Tongue (tissue), 2 donors: ENCODE results near the gene LIN28B. TPM values are rescaled to one million over a fixed set of nuclear protein-coding genes. Genes with fewer than 3 reads are reported as not detected.
"Not testable (repeated sequence)": the region's sequence is repeated elsewhere in the genome, so short reads cannot be mapped to it uniquely, and the experiment has no call there.

ENCODE experiments used
- DNase-seq: peaks from one replicate; pipeline ENCODE4 v3.0.0-alpha.2; 2015
- total RNA-seq: library from RNA; depleted of rRNA; stranded (reverse); fragments of >200 nt; gene quantifications from one replicate; pipeline ENCODE4 v1.2.3, GENCODE V29; 2014

Gene LIN28B
- total RNA-seq, 1 donor from 2014 or later: 0.21 TPM

DNA sequence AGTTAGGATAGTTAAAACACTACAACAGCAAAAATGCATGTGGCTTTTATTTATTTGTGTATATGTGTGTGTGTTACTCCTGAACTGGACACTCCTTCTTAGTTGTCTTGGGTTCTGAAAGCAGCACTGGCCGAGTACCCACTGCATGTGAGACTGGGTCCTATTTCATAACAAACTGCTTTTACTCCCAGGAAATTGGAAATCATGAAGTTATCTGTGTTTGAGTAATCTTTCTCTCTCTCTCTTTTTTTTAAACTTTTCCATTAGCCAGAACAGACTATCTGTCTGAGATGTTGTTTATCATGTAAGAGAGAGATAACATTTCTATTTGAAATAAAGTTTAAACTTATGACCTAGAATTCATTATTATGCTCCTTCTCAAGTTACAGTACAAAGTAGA lies 110.4 kb downstream of the LIN28B start:
- DNase-seq: no peak

- no peak for DNase-seq
Observed at GRCh38 chr6:105068407-105068806, 111.5 kb downstream of the LIN28B start.

DNA sequence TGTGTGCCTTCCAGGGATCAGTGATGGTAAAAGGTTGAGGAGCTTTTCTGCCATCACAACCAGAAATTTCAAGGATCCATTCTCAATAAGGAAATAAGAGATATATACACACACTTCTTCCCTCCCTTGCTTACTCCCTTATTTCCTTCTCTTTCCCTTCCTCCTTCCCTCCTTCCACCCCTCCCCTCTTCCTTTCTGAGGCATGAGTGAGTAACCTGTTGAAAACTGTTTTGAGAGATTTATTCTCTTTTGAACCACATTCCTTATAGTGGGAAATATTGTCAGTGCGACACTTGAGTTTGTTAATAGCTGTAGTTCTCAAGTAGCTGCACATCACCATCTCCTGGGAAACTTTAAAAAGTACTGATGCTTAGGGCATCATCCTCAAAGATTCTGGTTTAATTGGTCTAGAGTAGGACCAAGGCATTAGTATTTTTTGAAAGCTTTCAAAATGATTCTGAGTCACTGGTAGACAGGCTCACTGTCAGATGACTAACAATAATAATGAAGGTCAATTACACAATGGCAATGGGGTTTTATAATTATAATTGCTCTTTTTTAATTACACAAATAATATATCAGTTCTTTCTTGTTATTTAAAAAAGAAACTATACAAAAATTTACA lies 113.0 kb downstream of the LIN28B start:
- DNase-seq: no peak

DNA sequence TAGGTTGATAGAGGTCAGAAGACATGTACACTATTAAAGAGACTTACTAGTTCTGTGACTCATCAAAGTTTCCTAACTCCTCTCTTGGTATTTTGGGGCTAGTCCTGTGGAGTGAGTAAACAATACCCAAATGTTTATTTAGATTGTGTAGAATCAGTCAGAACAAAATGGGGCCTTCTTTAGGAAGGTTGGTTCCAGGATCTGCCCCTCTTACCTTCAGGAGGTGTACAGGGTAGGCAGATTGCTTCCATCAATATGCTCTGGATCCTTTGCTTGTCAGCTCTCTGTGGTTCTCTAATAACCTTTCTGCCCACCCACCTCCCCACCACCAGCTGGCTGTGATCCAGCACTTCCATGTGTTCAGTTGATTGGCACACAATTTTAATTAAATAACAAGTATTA lies 115.9 kb downstream of the LIN28B start:
- no peak for DNase-seq

GRCh38 chr6:105075210-105075609 lies 118.3 kb downstream of the LIN28B start:
- no peak for DNase-seq

DNA sequence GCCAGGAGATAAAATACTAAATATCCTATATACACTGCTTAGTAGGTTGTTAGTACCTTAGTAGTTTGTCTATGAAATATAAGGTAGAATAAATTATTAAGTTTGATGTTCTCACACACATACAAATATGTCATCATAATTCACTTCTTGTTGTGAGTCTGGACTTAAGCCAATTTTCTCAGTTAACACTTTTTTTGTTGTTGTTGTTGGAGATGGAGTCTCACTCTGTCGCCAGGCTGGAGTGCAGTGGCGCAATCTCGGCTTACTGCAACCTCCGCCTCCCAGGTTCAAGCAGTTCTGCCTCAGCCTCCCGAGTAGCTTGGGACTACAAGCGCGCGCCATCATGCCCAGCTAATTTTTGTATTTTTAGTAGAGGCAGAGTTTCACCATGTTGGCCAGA lies 119.5 kb downstream of the LIN28B start:
- DNase-seq: not testable (repeated sequence)

GRCh38 chr6:105077596-105078385 lies 120.9 kb downstream of the LIN28B start:
- DNase-seq: peak; percentile 78

DNA sequence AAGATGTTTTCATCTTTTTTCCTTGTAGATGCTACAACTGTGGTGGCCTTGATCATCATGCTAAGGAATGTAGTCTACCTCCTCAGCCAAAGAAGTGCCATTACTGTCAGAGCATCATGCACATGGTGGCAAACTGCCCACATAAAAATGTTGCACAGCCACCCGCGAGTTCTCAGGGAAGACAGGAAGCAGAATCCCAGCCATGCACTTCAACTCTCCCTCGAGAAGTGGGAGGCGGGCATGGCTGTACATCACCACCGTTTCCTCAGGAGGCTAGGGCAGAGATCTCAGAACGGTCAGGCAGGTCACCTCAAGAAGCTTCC lies 121.4 kb downstream of the LIN28B start:
- no peak for DNase-seq

DNA sequence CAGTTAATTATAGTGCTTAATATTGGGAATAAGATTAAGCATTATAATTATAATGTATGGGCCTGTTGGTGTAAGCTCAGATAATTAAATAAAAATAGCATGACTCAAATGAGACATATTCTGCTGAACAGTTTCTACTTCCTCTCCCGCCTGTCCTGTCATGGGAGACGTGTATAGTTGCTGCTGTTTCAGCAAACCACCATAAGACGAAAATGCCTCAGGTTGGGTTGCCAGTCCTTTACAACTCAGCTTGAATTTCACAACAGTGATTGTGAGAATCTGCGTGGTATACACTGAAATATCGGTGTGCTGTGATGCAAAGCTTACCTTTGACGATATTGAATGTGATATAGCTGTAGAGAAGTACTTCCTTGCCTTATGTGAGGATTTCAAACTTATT lies 123.4 kb downstream of the LIN28B start:
- no peak for DNase-seq

- DNase-seq: not testable (repeated sequence)
Observed at GRCh38 chr6:105081662-105082061, 124.8 kb downstream of the LIN28B start.

DNA sequence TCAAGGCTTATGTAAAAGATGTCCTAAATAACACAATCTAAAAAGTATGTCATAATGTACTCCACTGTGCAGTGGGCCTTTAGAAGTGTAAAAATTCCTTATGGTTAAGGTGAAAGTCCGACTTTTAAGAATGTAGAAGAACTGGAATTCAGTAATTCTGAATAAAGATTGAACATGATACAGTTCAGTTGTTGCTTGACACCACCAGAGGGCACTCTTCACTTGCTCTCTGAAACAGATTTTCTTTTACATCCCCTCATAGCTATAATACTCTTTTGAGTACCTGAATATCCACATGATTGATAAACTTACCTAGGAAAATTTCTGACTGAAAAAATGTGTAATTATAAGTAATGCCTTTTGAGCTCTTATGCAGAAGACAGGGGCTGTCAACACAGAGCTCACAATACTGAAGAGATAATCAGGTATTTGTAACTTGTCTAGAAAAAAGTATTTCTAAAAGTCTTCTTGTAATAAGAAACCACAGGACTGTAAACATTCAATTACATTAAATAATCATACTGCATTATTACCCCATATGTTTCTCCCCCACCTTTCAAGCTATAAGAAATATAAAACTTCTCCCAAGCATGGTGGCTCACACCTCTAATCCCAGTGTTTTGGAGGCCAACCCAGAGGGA lies 130.8 kb downstream of the LIN28B start:
- DNase-seq: peak; percentile 83

- DNase-seq: no peak
Observed at GRCh38 chr6:105091140-105091829, 134.4 kb downstream of the LIN28B start.

DNA sequence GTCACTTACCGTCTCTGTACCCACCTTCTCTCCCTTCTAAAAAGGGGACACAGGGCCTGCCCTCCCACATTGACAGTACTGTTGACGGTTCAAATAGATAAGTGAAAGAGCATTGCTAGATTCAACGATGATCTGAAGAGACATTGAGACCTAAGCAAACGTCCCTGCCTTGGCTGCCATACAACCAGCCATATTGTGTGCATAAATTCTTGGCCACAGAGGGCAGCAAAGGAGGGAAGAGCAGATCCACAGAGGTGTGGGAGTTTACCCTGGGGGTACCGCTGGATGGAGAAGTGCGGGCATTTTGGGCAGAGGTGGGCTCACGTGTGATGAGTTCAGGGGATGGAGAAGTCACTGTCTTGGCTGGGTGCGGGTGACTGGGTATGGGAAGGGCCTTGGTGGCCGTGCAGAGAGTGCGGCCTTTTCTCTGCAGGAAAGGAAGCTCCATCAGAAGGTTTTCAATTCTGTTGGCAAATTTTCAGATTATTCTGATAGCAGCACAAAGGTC lies 137.3 kb downstream of the LIN28B start:
- DNase-seq: no peak

DNA sequence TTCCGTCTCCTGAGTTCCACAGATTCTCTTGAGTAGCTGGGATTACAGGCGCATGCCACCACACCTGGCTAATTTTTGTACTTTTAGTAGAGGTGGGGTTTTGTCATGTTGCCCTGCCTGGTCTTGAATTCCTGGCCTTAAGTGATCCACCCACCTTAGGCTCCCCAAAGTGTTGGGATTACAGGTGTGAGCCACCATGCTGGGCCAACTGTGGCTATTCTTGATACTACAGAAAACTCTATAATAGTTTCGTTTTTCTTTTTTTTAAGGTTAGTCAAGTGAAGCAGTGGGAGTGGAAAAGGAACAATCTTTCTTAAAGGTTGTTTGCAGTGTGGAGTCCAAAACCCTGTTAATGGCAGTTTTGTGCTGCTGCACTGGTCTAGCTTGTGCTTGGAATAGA lies 138.2 kb downstream of the LIN28B start:
- DNase-seq: no peak

DNA sequence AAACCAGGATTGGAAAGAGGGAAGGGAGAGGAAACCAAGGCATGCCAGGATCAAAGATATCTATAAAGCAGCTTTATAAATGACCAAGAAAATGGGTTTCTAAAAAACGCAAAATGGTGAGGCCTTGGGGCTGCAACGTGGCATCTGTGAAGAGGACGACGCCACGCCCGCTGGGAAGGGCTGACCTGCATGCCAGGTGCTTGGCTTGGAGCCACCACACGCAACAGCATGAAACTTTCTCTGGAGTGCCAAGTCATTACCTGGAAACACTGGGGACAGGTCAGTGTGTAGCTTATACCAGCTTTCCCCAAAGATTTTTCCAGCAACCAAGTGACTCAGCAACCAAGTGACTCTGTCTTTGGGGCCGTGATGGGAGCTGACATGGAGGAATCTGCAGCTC lies 140.4 kb downstream of the LIN28B start:
- DNase-seq: no peak

DNA sequence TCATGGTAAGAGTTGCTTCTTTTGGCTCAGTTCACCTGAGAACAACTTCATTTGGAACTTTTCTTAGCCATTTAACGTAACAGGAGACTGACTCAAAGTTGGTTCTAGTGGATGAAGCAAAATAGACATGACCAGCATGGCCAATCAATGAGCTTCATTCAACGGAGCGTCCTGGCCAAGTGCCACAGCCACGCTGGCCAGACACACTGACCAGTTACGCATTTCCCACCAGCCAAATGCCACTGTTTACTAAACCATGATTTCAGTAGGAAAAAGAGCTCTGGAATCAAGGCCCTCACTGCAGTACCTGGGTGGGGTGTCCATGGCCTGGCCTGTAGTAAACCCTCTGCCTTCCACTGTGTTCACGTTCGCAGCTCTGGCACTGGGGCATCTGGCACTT lies 142.5 kb downstream of the LIN28B start:
- no peak for DNase-seq

GRCh38 chr6:105102186-105102585 lies 145.3 kb downstream of the LIN28B start:
- no peak for DNase-seq

DNA sequence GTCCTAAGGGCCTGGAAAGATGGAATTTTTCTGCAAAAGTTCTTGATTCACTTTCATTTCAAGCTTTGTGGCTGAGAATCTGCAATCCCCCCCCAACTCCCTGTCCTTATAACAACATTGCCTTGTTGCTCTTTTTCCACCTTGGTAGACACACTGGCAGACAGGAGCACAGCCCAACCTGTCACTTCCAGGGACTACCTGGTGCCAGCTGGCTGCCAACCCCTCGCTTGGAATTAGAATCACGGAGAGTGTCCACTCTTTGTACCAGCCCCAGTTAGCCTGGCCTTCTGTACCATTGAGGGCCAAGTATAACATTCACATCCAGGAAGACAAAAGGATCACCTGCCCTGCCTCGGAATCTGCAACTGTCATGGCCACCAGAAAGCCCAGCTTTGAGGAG lies 148.2 kb downstream of the LIN28B start:
- DNase-seq: no peak

GRCh38 chr6:105106260-105106659 lies 149.4 kb downstream of the LIN28B start:
- DNase-seq: no peak

- DNase-seq: no peak
Observed at GRCh38 chr6:105107207-105107606, 150.3 kb downstream of the LIN28B start.

DNA sequence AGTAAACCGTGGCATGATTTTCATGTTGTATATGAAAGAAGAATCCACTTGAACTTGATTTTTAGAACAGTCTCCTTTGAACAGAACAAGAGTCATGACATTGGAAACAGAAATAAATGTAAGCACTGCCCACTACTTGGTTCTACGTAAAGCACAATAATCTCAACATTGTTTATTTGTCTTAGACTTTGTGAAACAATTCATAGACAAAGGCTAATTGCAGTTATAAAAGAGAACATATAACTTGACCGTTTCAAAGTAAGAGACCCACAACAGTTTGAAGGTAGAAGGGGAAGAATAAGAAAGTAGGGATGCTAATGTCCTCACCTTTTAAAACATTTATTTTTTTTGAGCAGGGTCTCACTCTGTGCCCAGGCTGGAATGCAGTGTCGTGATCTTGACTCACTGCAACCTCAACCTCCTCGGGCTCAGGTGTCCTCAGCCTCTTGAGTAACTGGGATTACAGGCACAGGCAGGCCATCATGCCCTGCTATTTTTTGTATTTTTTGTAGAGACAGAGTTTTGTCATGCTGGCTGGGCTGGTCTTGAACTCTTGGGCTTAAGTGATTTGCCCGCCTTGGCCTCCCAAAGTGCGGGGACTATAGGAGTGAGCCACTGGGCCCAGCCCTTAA lies 151.8 kb downstream of the LIN28B start:
- no peak for DNase-seq
